Epithelial cell of prostate (primary cell): ENCODE data around the gene MTHFD1L.

Source experiments
- DNase-seq: peaks from one replicate; pipeline ENCODE4 v3.0.0-alpha.2; 2011; ENCODE audit warnings: low read depth, low spot score
- H3K27ac ChIP-seq: fragments of 450-650 bp; 2 replicates; pipeline ENCODE4 v1.5.1; 2017; ENCODE audit warnings: mild to moderate bottlenecking

Gene MTHFD1L

DNA sequence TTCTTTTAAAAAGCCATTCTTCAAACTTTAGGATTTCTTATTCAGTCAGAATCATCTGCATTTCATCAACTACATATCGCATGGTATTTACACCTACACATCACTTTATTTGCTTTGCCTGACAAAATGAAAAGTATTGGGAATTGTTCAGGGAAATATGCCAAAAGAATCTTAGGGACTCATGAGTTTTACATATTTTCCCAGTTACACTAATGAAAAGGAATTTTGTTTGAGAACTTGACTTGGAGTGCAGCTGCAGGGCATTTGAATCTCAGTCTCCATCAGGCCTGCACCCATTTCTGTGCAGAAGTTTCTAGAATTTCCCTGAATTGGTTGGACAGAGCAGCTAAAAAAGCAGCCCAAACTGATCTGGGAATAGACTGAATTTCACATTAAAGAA lies 65.3 kb downstream of the MTHFD1L start:
- no peak for DNase-seq
- H3K27ac ChIP-seq: no peak overlapping the region

DNA sequence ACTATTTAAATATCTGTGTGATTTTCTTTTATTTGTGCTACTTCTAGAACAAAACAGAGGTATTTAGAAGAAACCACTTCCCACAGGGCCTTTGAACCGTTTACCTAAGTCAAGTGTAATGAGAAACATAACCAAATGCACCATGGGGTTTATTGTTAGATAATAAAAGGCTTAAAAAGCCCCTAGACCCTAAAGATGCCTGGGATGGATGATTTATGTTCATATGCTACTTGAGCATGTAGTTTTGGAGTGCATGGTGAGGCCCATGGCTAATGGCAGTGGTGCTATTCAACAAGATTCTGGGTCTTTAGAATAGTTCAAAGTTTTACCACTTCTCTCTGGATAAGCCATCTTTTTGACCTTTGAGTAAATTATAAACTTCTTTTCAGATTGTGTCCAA lies 65.9 kb downstream of the MTHFD1L start:
- DNase-seq: no peak
- H3K27ac ChIP-seq: no peak overlapping the region

DNA sequence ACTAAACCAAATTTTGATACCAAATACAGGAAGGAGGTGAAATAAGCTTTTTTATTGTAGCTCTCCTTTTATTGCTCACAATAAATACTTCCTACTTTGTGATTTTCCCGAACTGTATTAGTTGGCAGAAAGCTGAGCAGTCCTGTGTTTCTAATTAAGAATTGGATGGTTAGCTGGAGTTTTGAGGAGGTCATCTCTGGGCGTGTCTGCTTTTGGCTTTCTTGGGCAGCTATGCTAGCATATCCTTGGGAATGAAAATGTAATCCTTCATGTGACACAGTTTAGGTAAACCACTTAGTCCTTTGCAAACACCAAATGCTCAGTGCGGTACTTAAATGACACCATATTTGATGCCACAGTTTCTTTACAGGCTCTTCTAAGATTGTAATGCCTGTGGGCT lies 67.5 kb downstream of the MTHFD1L start:
- DNase-seq: no peak
- no peak overlapping the region for H3K27ac ChIP-seq

DNA sequence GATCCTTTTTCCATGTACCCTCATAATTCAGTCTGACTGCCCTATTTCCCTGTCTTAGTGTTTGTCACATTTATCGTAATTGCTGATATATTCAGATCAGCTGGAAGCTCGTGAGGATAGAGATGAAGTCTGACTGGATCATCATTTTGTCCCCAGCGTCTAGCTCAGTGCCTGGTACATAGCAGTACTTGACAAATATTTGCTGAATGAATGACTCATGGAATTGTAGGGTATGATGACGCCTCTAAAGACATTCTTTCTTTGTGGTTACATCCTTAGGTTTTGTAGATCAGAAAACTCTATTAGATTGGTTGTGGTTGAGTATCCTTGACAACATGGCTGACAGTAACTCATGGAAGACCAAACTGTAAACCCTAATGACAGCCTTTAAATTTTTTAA lies 68.9 kb downstream of the MTHFD1L start:
- no peak for DNase-seq
- H3K27ac ChIP-seq: no peak overlapping the region

DNA sequence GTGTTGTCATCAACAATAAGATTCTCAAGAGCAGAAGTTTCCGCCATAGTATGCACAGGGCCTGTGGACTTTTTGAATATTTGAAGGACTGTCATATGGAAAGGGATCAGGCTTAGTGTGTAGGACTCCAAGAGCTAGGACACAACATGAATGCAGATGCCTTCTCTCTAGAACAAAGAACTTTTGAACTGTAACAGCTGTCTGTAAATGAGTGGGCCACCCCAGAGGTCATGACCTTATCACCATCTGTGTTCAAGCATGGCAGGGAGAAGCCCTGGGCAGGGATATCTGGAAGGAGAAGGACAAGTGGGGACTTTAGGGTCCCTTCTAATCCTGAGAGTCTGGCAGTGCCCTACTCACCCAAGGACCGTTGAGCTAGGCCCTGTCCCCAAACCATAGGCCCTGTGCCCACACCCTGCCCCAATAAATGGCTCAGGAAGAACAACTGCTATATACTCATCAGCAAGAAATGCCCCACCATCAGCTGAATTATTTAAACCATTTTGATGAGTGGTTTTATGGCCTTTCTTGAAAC lies 70.6 kb downstream of the MTHFD1L start:
- DNase-seq: no peak
- H3K27ac ChIP-seq: no peak overlapping the region

DNA sequence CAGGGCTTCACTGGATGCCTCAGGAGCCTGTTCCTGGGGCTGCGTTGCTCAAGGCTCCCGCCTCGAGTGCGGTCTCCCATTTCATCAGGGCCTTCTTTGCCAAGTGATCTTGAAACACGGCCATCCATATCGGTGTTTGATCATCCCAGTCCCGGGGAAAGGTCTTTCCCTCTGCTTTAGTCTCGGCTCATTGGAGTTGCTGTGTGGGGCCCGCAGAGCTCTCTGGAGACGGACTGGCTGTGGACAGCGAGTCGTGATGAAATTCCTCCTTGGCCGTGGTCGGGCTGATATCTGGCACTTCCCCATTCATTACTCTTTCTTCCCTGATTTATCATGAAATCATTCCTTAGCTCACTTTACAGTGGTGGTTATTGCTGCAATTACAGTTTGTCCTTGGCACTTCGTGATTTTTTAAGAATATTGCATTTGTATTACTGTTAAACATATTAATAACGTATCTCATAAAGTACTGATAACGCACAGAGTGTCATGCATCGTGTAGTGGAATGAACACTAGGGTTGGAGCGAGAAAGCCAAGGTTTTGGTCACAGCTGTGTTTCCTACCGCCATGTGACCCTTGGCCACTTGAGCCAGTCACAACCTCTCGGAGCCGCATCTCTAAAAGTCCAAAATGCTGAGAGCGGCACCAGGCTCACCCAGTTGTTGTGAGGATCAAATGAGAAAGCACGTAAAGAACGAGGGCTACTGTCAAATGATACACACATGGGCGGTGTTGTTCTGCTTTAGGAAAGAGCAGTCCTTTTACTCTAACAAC lies 71.8 kb downstream of the MTHFD1L start:
- H3K27ac ChIP-seq: no peak overlapping the region
- DNase-seq: no peak

DNA sequence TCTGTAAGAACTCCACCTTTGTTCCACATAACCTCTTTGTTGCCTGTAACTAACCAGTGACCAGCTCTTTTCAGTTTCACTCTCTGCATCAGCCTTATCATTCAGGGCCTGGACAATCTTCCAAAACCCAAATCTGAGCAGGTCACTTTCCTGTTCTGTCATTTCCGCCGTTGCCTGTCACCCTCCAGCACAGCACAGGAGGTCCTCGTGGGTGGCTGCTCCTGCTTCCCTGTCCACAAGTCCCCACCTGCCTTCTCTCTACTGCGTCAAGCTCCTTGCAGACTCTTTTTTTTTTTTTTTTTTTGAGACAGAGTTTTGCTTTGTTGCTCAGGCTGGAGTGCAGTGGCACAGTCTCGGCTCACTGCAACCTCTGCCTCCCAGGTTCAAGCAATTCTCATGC lies 73.9 kb downstream of the MTHFD1L start:
- no peak overlapping the region for H3K27ac ChIP-seq
- peak; percentile 5 for DNase-seq

DNA sequence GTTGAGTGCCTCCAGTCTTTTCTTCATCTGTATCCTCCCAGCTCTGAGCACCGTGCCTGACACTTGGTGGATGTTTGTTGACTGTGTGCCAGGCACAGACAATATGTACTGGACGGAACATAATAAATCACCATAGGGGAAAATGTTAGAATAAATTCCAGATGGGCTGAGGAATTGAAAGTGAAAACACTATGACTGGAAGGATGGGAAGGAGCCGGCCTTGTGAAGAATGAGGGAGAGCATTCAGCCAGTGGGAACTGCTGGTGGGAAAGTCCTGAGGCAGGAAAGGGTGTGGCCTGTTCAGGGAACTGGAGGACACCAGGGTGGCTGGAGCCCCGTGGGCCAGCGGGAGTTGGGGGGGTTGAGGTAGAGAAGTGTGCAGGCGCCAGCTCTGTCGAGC lies 75.4 kb downstream of the MTHFD1L start:
- H3K27ac ChIP-seq: no peak overlapping the region
- no peak for DNase-seq

DNA sequence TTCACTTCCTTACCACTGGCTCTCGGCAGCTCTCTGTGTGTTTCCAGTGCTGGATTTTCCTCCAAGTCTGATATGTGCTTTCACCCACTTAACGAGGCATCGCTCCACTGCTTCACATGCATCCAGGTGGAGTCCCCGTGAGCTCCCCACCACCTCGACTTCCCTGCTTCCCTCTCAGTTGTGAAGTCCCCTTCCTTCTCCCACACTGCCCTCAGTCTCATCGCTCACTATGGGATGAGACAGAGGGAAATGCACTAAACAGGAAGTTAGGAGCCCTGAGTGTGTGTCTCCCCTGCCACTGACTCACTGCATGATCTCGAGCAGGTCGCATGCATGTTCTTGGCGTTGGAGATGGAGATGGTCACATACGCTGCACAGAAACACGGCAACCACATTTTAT lies 84.0 kb downstream of the MTHFD1L start:
- no peak overlapping the region for H3K27ac ChIP-seq
- no peak for DNase-seq

DNA sequence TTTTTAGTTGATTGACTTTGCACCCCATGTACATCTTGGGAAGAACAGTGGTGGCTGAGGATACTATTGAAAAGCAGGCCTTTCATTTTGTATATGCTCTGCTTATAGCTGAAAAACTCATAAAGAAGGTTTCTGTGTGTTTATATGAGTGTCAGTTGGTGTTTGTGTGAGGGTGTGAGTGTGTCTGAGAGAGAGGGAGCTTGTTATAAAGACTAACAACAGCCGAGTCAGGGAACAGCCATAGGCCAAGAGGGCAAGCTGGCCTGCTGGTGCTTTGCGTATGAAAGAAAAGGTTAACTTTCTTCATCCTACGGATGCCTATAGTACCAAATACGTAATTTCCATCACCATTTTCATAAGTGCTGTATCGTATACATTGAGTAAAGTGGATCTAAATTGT lies 88.3 kb downstream of the MTHFD1L start:
- no peak for DNase-seq

DNA sequence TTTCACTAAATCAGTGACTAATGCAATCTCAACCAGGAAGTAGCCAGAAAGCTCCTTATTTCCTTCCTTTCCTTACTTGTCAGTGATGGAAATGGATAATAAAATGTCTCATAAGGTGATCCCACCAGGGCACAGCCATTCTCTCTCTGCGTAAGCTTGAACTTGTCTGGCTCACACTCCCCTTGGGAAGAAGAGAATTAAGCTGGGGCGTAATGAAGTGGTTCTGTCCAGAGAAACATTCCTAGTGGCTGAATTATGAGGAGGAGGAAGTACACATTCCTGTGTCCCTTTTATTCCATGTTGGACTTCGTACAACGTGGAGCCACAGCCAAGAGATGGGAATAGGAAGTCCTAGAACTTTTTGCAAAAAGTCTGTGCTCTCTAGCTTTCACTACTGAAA lies 93.7 kb downstream of the MTHFD1L start:
- DNase-seq: no peak
- H3K27ac ChIP-seq: no peak overlapping the region

More for the DNA sequence above, 88.3 kb downstream of the MTHFD1L start:
- no peak overlapping the region for H3K27ac ChIP-seq

DNA sequence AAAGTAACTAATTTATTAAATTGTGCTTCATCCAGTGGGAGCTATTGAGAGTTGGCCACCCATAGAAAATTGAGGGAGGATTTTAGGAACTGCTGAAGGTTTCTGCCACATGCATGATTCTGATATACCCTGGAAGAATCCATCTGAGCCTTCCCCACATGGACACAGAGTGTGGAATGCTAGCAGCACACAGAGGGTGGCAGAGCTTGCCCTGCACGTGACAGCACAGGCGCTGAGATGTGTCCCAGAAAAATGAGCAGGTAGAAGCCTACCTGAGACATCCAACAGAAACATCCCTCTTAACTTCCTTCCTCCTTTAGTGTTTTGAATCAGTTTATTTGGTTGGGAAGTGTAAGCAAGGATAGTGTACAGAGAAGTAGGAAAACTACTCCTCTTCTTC lies 96.9 kb downstream of the MTHFD1L start:
- DNase-seq: no peak
- no peak overlapping the region for H3K27ac ChIP-seq

DNA sequence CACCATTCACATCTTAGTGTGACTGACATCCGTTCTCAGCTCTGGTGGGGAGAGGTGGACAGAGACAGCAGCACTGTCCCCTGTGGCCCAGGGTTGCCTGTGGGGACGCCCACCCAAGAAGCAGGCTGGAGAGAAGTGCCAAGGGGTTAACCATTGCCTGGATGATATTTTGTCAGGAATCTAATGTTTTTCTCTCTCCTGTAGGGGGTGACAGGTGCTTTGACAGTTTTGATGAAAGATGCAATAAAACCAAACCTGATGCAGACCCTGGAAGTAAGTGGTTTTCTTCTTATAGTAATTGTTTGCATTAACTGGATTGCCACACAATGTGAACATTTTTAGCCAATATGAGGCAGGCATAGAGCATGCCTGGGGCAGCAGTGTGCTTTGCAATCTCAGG lies 99.3 kb downstream of the MTHFD1L start:
- no peak for DNase-seq
- H3K27ac ChIP-seq: no peak overlapping the region

DNA sequence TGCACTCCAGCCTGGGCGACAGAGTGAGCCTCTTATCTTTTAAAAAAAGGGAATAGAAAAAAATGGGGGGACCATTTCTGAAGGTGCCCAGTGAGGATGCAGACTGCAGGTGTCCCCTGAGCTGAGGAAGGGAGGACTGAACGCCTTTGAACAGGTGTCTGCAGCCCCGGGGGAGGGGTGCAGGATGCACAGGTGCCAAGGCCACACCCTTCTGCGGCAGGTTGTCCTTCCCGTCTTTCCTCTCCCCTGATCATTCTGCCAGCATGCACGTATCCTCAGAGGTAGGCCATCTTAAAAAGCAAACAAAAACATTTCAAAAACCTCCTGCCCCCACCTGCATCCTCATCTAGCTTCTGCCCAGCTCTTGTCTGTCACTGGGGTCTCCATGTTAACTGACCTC lies 101.3 kb downstream of the MTHFD1L start:
- no peak for DNase-seq
- H3K27ac ChIP-seq: no peak overlapping the region

DNA sequence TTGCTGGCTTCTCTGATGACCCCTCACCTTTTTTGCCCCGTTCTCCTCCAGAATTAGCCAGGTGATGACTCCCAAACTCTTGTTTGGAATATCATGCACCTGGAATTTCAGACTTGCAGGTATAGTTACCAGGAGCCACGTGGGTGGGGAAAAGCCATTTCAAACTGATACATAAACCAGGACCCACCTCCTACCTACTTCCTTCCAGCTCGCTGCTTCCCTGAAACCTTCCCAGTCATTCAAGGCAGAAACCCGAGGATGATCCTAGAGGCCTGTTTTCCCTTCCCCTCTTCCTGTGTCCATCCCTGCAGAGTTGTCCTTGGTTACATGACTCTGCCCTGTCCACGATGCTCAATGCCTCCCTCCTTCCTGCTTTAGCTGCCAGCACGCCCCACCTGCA lies 101.9 kb downstream of the MTHFD1L start:
- no peak overlapping the region for H3K27ac ChIP-seq
- DNase-seq: no peak

DNA sequence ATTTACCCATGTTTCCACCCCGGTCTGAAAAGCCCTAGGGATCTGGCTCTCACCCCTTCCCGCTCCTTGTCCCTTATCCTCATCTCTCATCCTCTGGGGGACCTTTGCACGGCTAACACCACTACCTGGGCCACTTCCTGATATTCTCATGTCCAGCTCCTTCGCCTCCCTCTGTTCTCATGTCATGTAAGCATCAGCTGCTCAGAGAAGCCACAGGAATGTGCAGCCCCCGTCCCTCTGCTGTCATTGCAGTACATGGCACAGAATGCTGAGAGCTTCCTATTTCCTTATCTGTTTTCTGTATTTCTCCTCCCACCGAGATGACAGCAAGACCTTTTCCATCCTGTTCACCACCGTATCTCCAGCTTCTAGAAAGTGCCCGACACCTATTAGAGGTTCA lies 102.4 kb downstream of the MTHFD1L start:
- DNase-seq: no peak
- no peak overlapping the region for H3K27ac ChIP-seq

DNA sequence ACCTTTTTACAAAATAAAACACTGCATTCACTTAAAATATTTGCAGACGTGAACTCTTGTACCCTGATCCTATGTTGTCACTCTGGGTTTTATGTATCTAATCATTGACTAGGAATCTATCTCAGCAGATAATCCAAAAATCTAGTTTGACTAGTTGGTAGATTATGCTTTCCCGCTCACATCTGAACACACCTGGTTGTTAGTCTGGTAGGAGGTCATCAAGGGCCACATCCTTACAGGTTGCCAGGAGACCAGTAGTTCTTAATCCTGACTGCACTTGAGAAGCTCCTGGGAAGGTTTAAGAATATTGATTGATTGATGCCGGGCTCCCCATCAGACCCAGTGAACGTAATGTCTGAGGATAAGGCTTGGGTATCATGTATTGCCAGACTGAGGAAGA lies 104.4 kb downstream of the MTHFD1L start:
- no peak overlapping the region for H3K27ac ChIP-seq
- DNase-seq: no peak

DNA sequence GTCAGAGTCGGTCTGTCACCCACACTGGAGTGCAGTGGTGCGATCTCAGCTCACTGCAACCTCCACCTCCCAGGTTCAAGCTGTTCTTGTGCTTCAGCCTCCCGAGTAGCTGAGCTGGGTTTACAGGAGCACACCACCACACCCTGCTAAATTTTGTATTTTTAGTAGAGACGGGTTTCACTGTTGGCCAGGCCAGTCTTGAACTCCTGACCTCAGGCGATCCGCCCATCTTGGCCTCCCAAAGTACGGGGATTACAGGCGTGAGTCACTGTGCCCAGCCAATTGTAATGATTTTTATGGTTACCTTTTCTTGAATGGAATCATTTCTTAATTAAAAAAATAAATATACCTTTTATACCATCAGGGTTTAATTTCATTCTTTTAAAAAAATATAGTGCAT lies 105.7 kb downstream of the MTHFD1L start:
- no peak overlapping the region for H3K27ac ChIP-seq
- DNase-seq: no peak

DNA sequence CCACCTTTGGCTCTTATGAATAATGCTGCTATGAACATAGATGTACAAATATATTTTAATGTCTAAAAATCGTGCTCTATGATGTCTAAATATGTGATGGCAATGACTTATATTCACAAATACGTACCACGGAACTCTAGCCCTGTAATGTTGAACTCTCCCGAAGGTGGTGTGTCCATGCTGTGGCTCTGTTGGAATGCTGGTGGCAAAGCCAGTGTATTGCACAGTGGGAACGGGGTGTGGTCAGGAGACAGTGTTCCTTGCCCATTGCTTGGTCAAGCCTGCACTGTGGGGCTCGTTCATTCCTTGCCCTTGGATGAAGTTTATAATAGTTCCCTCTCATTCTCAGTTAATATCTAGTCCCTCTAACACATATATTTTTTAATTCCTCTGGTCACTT lies 109.6 kb downstream of the MTHFD1L start:
- DNase-seq: no peak
- no peak overlapping the region for H3K27ac ChIP-seq

DNA sequence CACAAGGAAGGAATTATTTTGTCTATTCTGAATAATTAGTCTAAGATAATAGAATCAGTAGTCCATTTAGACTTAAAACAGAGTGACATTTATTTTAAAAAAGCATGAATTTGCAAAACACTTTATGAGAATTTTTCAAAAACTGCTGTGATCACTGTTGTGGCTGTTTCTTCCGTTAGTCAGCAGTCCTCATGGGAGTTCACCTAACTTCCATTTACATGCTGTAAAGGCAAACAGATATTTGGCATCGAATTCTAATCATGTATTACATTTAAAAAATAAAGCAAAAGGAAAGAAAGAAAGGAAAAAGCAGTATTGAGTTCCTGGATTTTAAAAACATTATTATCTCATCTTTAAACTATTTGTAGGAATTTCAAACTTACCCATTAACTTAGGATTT lies 111.8 kb downstream of the MTHFD1L start:
- no peak for DNase-seq
- no peak overlapping the region for H3K27ac ChIP-seq

DNA sequence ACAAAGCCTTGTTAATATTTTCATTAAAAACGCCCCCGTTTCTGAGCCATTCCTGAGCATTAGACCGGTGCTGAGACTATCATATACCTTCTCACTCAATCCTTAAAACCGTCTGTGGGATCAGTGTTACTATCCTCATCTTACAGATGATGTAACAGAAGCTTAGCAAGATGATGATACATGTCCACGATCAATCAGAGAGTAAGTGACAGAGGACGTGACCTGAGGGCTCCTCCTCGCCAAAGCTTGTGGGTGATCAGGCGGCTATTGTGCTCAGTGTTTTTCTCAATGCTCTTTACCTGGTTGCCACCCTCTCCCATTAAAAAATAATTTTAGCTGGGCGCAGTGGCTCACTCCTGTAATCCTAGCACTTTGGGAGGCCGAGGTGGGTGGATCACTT lies 113.1 kb downstream of the MTHFD1L start:
- DNase-seq: no peak
- H3K27ac ChIP-seq: no peak overlapping the region

DNA sequence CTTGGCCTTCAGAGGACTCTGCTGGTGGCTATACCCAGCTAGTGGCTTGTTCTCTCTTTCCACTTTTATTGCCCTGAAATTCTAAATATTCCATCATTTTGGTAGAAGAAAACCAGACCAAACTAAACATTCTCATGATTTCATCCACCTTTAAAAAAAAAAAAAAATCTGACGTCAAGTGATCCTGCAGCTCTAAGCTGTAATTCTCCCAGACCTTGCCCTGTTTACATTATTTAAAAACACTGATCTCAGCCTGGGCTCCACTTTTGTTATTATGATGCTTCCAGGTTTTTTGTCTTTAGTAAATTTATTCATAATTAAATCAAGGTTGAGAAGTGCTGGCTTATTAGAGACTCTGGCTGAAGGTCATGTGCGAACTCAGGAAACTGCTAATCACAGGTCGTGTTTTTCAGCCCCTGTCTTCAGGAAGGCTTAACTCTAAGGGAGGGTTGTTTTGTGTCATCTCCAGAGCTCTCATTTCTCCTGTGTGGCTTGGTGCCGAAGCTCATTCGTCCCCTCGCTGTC lies 114.4 kb downstream of the MTHFD1L start:
- DNase-seq: no peak
- H3K27ac ChIP-seq: no peak overlapping the region
